Measurements from ENCODE around the gene FKTN.
A peak's percentile ranks its signal among the peaks of the same experiment; 100 is the strongest.
"Not testable (repeated sequence)": the region's sequence is repeated elsewhere in the genome, so short reads cannot be mapped to it uniquely, and the experiment has no call there.

Gene FKTN

DNA sequence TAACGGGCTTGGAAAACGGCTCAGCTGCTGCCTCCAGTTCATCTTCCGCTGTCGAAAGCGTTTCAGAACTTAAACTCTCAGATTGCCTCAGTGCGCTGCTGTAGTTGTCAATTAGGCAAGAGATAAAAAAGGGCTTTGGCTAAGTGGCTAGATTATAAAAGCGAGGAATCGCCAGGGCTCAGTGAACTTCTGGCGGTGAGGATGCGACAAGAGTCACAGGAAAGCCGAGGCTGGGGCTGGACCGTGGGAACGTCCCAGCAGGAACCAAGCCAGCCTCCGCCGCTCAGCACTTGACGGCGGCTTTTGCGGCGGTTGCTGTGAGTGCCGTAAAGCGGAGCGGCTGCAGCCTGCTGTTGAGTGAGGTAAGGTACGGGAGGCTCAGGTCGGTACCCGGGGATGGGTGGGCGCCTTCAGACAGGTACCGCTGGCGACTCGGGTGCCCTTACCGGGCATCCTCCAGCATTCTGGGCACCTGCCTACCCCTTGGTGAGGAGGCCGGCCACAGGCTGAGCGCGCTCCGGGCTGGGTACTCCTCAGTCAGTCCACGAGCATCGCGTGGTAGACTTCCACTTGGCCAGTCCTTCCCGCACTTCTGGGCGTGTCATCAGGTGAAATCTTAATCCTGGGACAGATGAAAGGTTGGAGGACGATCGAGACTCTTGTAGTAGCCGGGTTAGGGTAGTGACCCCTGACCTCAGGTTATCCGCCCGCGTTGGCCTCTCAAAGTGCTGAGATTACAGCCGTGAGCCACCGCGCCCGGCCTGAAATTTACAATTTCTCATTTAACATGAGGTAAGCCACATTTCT is at the start of gene FKTN:
TSS of gene FKTN (plus strand) at position 328 of the 807 bp plus-strand sequence. CDS start 16,902 bp downstream, outside the sequence.
- peak; percentile 67 to 76 for DNase-seq

GRCh38 chr9:105508530-105508929 is 49.4 kb upstream of the FKTN start:
- no peak for DNase-seq

- DNase-seq = no peak
These were observed 47.9 kb upstream of the FKTN start for GRCh38 chr9:105510024-105510423.

GRCh38 chr9:105511446-105511845 is 46.5 kb upstream of the FKTN start:
- DNase-seq = no peak

- DNase-seq = no peak
These were observed 42.0 kb upstream of the FKTN start for GRCh38 chr9:105515811-105516413.

DNA sequence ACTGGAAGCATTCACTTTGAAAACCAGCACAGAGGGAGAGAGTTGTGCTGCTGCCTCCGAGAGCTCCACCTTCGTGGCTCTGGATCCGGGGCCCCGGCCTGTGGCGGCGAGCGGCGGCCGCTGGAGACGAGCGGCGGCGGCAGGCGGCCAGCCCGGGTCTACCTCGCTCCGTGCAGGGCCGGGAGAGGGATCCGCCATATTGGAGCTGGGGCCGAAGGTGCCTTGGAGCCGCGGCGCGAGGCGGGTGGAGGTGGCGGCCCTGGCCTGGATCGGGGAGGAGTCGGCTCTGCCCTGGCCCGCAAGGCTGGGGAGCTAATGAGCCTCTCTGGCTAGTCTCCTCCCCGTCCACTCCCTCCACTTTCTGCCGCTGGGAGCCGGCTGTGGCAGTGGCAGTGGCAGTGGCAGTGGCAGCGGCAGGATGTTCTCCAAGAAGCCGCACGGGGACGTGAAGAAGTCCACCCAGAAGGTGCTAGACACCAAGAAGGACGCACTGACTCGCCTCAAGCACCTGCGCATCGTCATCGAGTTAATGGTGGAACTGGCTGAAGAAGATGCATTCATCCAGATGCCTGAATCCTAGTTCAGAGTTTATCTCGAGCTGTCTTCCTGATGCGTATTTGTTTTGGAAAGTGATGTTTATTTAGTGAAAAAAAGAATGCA is 38.1 kb upstream of the FKTN start:
- DNase-seq = not testable (repeated sequence)

DNA sequence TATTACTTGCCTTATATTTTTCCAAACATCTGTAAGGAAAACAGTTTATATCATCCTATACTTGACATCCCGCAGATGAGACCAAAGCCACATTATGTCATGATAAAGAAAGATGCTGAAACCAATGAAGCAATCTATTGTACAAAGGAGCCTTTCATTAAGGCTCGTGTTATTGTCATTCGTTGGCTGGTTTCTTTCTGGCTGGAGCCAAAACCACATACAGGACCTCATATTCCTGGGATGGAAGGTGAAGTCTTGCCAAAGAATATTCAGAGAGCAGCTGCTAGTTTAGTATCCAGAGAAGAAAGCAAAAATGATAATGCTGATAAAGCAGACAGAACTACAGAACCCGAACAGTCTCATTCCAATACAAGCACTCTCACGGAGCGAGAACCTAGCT is 36.9 kb upstream of the FKTN start:
- DNase-seq = not testable (repeated sequence)

DNA sequence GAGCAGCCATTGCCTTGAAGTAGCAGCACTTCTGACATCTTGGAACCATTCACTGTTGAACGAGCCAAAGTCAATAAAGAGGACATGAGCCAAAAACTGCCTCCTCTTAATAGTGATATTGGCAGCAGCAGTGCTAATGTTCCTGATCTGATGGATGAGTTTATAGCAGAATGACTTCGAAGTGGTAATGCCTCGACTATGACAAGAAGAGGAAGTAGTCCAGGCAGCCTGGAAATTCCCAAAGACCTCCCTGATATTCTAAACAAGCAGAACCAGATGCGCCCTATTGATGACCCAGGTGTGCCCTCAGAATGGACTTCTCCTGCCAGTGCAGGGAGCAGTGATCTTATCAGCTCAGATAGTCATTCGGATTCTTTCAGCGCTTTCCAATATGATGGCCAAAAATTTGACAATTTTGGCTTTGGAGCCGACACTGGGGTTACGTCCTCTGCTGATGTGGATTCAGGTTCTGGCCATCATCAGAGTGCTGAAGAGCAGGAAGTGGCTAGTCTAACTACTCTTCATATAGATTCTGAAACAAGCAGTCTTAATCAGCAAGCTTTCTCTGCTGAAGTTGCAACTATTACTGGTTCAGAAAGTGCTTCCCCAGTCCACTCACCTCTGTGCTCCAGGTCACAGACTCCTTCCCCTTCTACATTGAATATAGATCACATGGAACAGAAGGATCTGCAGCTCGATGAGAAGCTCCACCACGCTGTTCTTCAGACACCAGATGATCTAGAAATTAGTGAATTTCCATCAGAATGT is 35.1 kb upstream of the FKTN start:
- not testable (repeated sequence) for DNase-seq

DNA sequence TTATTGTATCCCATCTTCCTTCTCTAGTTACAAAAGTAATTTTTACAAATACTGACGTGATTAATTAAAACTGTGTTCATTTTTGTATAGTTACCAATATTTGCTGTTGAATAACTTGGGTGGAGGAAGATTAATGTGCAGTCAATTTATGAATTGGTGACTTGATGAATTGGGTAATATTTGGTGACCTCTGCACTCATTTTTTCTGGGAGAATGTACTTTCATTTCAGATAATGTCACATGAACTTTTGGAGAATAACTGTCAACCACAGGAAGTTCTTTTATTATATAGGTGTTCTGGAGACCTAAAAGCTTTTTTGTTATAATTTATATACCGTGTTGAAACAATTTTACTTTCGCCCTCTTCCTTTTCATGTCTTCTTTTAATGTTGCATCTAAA is 26.4 kb upstream of the FKTN start:
- DNase-seq = no peak

GRCh38 chr9:105535920-105536668 is 21.8 kb upstream of the FKTN start:
- DNase-seq = no peak

DNA sequence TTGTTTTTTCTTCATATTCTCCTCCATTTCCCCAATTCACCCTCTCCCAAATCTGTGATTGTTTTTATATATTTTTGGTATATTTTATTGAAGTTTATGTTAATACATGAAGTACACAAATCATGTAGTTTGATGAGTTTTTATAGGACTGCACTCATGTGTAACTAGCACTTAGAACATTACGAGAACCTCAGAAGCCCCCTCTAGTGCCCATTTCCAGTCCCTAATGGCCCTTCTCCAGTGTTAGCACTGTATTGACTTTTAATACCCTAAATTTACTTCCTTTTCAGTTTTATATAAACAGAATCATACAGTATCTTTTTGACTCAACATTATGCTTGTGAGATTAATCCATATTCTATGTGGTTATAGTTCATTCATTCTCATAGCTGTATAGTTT is 18.5 kb upstream of the FKTN start:
- DNase-seq = no peak

- DNase-seq = no peak
These were observed 16.1 kb upstream of the FKTN start for GRCh38 chr9:105541838-105542237.

GRCh38 chr9:105554042-105554441 is 3.9 kb upstream of the FKTN start:
- no peak for DNase-seq

GRCh38 chr9:105572455-105572854 is 14.5 kb downstream of the FKTN start:
- DNase-seq = no peak

DNA sequence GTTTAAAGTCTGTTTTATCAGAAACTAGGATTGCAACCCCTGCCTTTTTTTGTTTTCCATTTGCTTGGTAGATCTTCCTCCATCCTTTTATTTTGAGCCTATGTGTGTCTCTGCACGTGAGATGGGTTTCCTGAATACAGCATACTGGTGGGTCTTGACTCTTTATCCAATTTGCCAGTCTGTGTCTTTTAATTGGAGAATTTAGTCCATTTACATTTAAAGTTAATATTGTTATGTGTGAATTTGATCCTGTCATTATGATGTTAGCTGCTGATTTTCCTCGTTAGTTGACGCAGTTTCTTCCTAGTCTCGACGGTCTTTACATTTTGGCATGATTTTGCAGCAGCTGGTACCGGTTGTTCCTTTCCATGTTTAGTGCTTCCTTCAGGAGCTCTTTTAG is 22.0 kb downstream of the FKTN start:
- DNase-seq = not testable (repeated sequence)

GRCh38 chr9:105581550-105581949 is 23.6 kb downstream of the FKTN start:
- DNase-seq = not testable (repeated sequence)

DNA sequence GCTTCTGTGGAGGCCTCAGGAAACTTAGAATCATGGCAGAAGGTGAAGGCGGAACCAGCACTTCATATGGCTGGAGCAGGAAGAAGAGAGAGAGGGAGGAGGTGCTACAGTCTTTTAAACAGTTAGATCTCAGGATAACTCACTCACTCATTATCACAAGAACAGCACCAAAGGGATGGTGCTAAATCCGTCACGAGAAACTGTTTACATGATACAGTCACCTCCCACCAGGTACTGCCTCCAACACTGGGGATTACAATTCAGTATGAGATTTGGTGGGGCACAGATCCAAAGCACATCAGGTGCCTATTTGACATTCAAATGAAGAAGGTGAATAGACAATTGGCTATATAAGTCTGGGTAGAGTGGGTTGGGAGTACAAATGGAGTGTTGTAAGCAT is 35.2 kb downstream of the FKTN start:
- DNase-seq = no peak

- DNase-seq = peak; percentile 24 to 33
These were observed 51.0 kb downstream of the FKTN start for GRCh38 chr9:105608721-105609598.

DNA sequence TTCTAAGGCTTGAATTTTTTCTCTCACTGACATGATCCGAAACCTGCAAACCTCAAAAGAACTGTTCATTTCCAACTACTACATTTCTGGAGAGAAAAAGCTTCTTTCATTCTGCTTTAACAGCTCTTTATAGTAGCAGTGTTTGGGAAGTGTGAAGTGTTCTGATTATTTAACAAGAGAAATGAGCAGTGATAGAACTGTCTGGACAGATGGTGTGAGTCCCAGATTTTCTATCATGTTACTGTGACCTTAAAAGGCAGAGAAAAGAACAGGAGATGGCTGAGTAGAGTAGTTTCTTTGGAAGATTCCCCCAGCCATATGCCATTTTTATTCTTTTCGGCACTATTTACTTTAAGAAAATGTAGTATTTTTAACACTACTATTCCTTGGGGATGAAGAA is 63.1 kb downstream of the FKTN start:
- no peak for DNase-seq

DNA sequence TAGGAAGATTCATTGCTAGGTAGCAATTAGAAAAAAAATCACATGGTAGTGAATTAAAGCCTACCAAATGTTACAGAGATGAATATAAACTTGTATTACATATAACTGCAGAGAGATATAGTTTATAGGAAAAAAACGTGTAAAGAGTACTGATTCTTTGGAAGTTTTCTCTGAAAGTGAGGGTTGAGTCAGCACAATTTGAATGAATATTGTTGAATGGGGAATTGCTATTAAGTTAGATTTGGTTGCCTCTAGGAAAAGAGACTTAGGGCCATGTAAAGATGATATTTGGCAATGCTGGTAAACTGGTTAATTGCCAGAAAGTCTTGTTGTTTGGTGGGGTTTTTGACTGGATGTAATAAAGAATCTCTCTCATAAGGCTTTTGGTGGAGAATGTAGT is 67.2 kb downstream of the FKTN start:
- DNase-seq = no peak

- no peak for DNase-seq
These were observed 74.9 kb downstream of the FKTN start for GRCh38 chr9:105632807-105633206.
